ENCODE measurements around the gene RTL3. TPM values are rescaled to one million over a fixed set of nuclear protein-coding genes. Genes with fewer than 3 reads are reported as not detected.

RTL3 gene
- total and polyA plus RNA-seq, 2 donors (not counting 1 experiment from before 2014, with no cell fraction given) = not detected

- H3K27ac Mint-ChIP-seq = no peak overlapping the region
- intact Hi-C loops (cut with micrococcal nuclease) = no loop called here
Observed at GRCh38 chrX:78650906-78651437, 8.2 kb downstream of the RTL3 start.

GRCh38 chrX:78643874-78644273, 15.3 kb downstream of the RTL3 start:
- H4K20me1 ChIP-seq (ENCODE audit: control insufficient read depth, insufficient read depth, low read length, poor library complexity, severe bottlenecking) = no peaks in the 10 kb centered on the region
- TF ChIP-seq CTCF (IDR thresholded peaks at IDR 0.05) (no peak), EZH2 (IDR thresholded peaks at IDR 0.05; ENCODE audit: borderline replicate concordance, insufficient read depth, low read depth, low read length, poor library complexity, severe bottlenecking) (no peak)
- intact Hi-C loops (cut with micrococcal nuclease) = no loop called here
- H3K79me2 ChIP-seq (ENCODE audit: control insufficient read depth, insufficient read depth, low read length) = no peaks in the 10 kb centered on the region
- Mint-ChIP-seq H3K4me1 (no peaks in the 10 kb centered on the region), H3K9me3 (ENCODE audit: insufficient read depth) (peaks cover 13% of the 10 kb centered on the region), H3K4me3 (no peak overlapping the region), H3K27ac (no peak overlapping the region), H3K27me3 (no peaks in the 10 kb centered on the region)
- H3K27me3 ChIP-seq (replicated peaks in 1 of 4; ENCODE audit: control extremely low read depth in 1 of 4, control insufficient read depth in 3 of 4, insufficient read depth in 4 of 4, low read length in 3 of 4) = no peaks in the 10 kb centered on the region
- no CpG with 5 or more reads among the region's 1 CpG for WGBS (ENCODE audit: insufficient coverage)
- no peak overlapping the region for H3K9ac ChIP-seq (ENCODE audit: low read length)
- H3K9me3 ChIP-seq (ENCODE audit: control extremely low read depth in 1 of 3, control insufficient read depth in 2 of 3, insufficient read depth in 1 of 3, low read length in 2 of 3) = peaks cover 0 to 7% (median 6%) of the 10 kb centered on the region in 3 donors
- H3K27ac ChIP-seq (ENCODE audit: low read length in 2 of 2) = no peak overlapping the region
- ATAC-seq (ENCODE audit: low read depth) (no peak), DNase-seq (no peak)
- H3K4me3 ChIP-seq (ENCODE audit: control extremely low read depth in 1 of 5, extremely low read depth in 1 of 5, insufficient read depth in 1 of 5, low read depth in 2 of 5, low read length in 4 of 5) = no peak overlapping the region
- ChIA-PET POLR2A (no interaction called here), CTCF (no interaction called here)
- H2AFZ ChIP-seq (ENCODE audit: insufficient read depth, low read depth, low read length, poor library complexity, severe bottlenecking) = no peak overlapping the region
- H3K4me1 ChIP-seq (ENCODE audit: control insufficient read depth in 2 of 2, insufficient read depth in 2 of 2, low read length in 2 of 2) = no peaks in the 10 kb centered on the region
- no peak overlapping the region for H3K4me2 ChIP-seq (replicated peaks; ENCODE audit: low read depth, low read length, poor library complexity, severe bottlenecking)
- no peaks in the 10 kb centered on the region for H3K36me3 ChIP-seq (replicated peaks in 1 of 2; ENCODE audit: control extremely low read depth in 1 of 2, control insufficient read depth in 1 of 2, extremely low read depth in 1 of 2, insufficient read depth in 2 of 2, low read length in 1 of 2)

More at GRCh38 chrX:78650906-78651437, 8.2 kb downstream of the RTL3 start:
- peaks cover 13% of the 10 kb centered on the region for H3K4me1 Mint-ChIP-seq
- peak overlapping the region; percentile 28 for H2AFZ ChIP-seq (ENCODE audit: insufficient read depth, low read depth, low read length, poor library complexity, severe bottlenecking)
- no peak overlapping the region for H3K4me2 ChIP-seq (replicated peaks; ENCODE audit: low read depth, low read length, poor library complexity, severe bottlenecking)
- no peaks in the 10 kb centered on the region for H3K9me3 ChIP-seq (ENCODE audit: control extremely low read depth in 1 of 3, control insufficient read depth in 2 of 3, insufficient read depth in 1 of 3, low read length in 2 of 3)
- H3K9ac ChIP-seq (ENCODE audit: low read length) = no peak overlapping the region
- peaks cover 4 to 7% of the 10 kb centered on the region in 2 donors for H3K4me1 ChIP-seq (ENCODE audit: control insufficient read depth in 2 of 2, insufficient read depth in 2 of 2, low read length in 2 of 2)
- ChIA-PET CTCF (no interaction called here), POLR2A (no interaction called here)
- H4K20me1 ChIP-seq (ENCODE audit: control insufficient read depth, insufficient read depth, low read length, poor library complexity, severe bottlenecking) = no peaks in the 10 kb centered on the region
- no peak overlapping the region for H3K27ac ChIP-seq (ENCODE audit: low read length in 2 of 2)
- H3K9me3 Mint-ChIP-seq (ENCODE audit: insufficient read depth) = peaks cover 11% of the 10 kb centered on the region
- H3K27me3 ChIP-seq (replicated peaks in 1 of 4; ENCODE audit: control extremely low read depth in 1 of 4, control insufficient read depth in 3 of 4, insufficient read depth in 4 of 4, low read length in 3 of 4) = no peaks in the 10 kb centered on the region
- peak; percentile 1 for DNase-seq
- no peak for ATAC-seq (ENCODE audit: low read depth)
- no peak for TF ChIP-seq CTCF (IDR thresholded peaks at IDR 0.05)
- no peaks in the 10 kb centered on the region for H3K27me3 Mint-ChIP-seq
- H3K36me3 ChIP-seq (replicated peaks in 1 of 2; ENCODE audit: control extremely low read depth in 1 of 2, control insufficient read depth in 1 of 2, extremely low read depth in 1 of 2, insufficient read depth in 2 of 2, low read length in 1 of 2) = no peaks in the 10 kb centered on the region
- no peak overlapping the region for H3K4me3 ChIP-seq (ENCODE audit: control extremely low read depth in 1 of 5, extremely low read depth in 1 of 5, insufficient read depth in 1 of 5, low read depth in 2 of 5, low read length in 4 of 5)
- H3K4me3 Mint-ChIP-seq = peak overlapping the region; percentile 5
- no CpG with 5 or more reads among the region's 5 CpGs for WGBS (ENCODE audit: insufficient coverage)
- H3K79me2 ChIP-seq (ENCODE audit: control insufficient read depth, insufficient read depth, low read length) = no peaks in the 10 kb centered on the region
